SK-MEL-5 (cell line): ENCODE data around the gene PLPPR5. TPM values are rescaled to one million over a fixed set of nuclear protein-coding genes. Genes with fewer than 3 reads are reported as not detected.
"Not testable (repeated sequence)": the region's sequence is repeated elsewhere in the genome, so short reads cannot be mapped to it uniquely, and the experiment has no call there.

Experiments used
- DNase-seq: peaks from one replicate; pipeline ENCODE4 v3.0.0-alpha.2; 2016; ENCODE audit warnings: low read depth, low spot score
- in situ Hi-C: cut with HindIII; loops from 2 replicates; pipeline ENCODE4 v1.10.0; 2016; ENCODE audit warnings: low sequenced_read_pairs, high pct_unique_total_duplicates, low pct_unique_long_range_greater_than_20kb
- small RNA-seq, 2 experiments: library from RNA; depleted of rRNA; stranded (forward); fragments of <200 nt; gene quantifications; one replicate each; pipeline ENCODE3, GENCODE V24; 2014
- total RNA-seq: library from RNA; depleted of rRNA; stranded (reverse); fragments of >200 nt; shearing (Covaris generic); gene quantifications from 2 replicates; pipeline ENCODE4 v1.2.3, GENCODE V29; 2014

Gene PLPPR5
- total RNA-seq, 1 experiment from 2014 or later: 1.4 TPM

GRCh38 chr1:98896711-98897445 lies 107.8 kb downstream of the PLPPR5 start:
- in situ Hi-C loops: no loop called here
- no peak for DNase-seq

GRCh38 chr1:98893371-98893770 lies 111.3 kb downstream of the PLPPR5 start:
- in situ Hi-C loops: no loop called here
- no peak for DNase-seq

- in situ Hi-C loops: no loop called here
- DNase-seq: no peak
These were observed 115.8 kb downstream of the PLPPR5 start for GRCh38 chr1:98888869-98889268.

- DNase-seq: no peak
- in situ Hi-C loops: no loop called here
These were observed 117.2 kb downstream of the PLPPR5 start for GRCh38 chr1:98887507-98887906.

GRCh38 chr1:98884864-98885263 lies 119.8 kb downstream of the PLPPR5 start:
- in situ Hi-C loops: no loop called here
- DNase-seq: no peak

- in situ Hi-C loops: no loop called here
- DNase-seq: no peak
These were observed 122.8 kb downstream of the PLPPR5 start for GRCh38 chr1:98881901-98882300.

GRCh38 chr1:98881234-98881633 lies 123.4 kb downstream of the PLPPR5 start:
- DNase-seq, in situ Hi-C loops: not testable (repeated sequence)

- in situ Hi-C loops: no loop called here
- DNase-seq: no peak
These were observed 129.8 kb downstream of the PLPPR5 start for GRCh38 chr1:98874828-98875227.

GRCh38 chr1:98870959-98871903 lies 133.4 kb downstream of the PLPPR5 start:
- DNase-seq: no peak
- in situ Hi-C loops: no loop called here

- in situ Hi-C loops: no loop called here
- DNase-seq: no peak
These were observed 138.9 kb downstream of the PLPPR5 start for GRCh38 chr1:98865796-98866195.

- no peak for DNase-seq
- in situ Hi-C loops: no loop called here
These were observed 144.3 kb downstream of the PLPPR5 start for GRCh38 chr1:98860329-98860728.

- in situ Hi-C loops: no loop called here
- DNase-seq: no peak
These were observed 150.5 kb downstream of the PLPPR5 start for GRCh38 chr1:98854137-98854536.

GRCh38 chr1:98849969-98850636 lies 154.6 kb downstream of the PLPPR5 start:
- in situ Hi-C loops: no loop called here
- no peak for DNase-seq

- no peak for DNase-seq
- in situ Hi-C loops: no loop called here
These were observed 162.4 kb downstream of the PLPPR5 start for GRCh38 chr1:98842241-98842640.

Small RNA genes lying within 50 kb of the gene (small RNA-seq; reads per million reads assigned to genes)
- 0 reads per million in 2 experiments for gene AL445433.1
